ENCODE measurements around the gene PICALM.

DNA sequence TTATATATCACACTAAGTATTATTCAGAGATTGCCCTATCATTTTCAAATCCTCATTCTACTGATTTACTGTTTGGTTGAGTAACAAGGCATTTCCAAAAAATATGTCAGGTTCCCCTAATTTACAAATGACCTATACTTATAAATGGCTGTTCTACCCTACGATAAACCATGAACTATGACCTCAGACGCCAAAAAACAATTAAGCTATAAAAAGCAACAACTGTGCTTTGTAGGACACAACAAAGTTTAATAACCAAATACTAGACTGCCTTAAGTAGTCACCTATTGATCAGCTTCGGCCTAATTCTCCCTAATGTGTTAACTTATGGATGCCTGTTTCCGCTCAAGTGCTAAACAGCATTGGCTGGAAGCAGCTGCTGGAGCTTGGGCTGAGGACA, 53.2 kb downstream of the PICALM start:
- TF ChIP-seq EZH2 (IDR thresholded peaks at IDR 0.05) (no peak), POLR2AphosphoS5 (IDR thresholded peaks at IDR 0.05; ENCODE audit: borderline replicate concordance, low read depth, low read length) (no peak), FOXP2 (optimal IDR thresholded peaks at IDR 0.05; ENCODE audit: control extremely low read depth, extremely low read length, insufficient read depth) (no peak)
